DOHH2 (cell line): Measurements from ENCODE around the gene DEAF1.

ENCODE experiments used
- EZH2phosphoT487 ChIP-seq: fragments of 200-600 bp; sonication (generic); IDR thresholded peaks from 2 replicates; pipeline ENCODE4 v1.6.1; 2017; ENCODE audit warnings: borderline replicate concordance, mild to moderate bottlenecking, antibody characterized with exemption, low read length, moderate library complexity, mixed read lengths
- TF ChIP-seq, protein P1 (sequence below): fragments of 200-600 bp; sonication (generic); IDR thresholded peaks from one replicate; pipeline ENCODE4 v1.5.1; 2014; ENCODE audit warnings: antibody characterized with exemption, mild to moderate bottlenecking, low read depth, low read length; ENCODE audit not compliant: poor library complexity, severe bottlenecking

DNA sequence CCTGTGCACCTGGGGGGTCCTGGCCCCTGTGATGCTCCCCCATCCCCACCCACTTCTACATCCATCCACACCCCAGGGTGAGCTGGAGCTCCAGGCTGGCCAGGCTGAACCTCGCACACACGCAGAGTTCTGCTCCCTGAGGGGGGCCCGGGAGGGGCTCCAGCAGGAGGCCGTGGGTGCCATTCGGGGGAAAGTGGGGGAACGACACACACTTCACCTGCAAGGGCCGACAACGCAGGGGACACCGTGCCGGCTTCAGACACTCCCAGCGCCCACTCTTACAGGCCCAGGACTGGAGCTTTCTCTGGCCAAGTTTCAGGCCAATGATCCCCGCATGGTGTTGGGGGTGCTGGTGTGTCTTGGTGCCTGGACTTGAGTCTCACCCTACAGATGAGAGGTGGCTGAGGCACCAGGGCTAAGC, 32.3 kb upstream of the DEAF1 start:
- TF ChIP-seq, protein P1, sequence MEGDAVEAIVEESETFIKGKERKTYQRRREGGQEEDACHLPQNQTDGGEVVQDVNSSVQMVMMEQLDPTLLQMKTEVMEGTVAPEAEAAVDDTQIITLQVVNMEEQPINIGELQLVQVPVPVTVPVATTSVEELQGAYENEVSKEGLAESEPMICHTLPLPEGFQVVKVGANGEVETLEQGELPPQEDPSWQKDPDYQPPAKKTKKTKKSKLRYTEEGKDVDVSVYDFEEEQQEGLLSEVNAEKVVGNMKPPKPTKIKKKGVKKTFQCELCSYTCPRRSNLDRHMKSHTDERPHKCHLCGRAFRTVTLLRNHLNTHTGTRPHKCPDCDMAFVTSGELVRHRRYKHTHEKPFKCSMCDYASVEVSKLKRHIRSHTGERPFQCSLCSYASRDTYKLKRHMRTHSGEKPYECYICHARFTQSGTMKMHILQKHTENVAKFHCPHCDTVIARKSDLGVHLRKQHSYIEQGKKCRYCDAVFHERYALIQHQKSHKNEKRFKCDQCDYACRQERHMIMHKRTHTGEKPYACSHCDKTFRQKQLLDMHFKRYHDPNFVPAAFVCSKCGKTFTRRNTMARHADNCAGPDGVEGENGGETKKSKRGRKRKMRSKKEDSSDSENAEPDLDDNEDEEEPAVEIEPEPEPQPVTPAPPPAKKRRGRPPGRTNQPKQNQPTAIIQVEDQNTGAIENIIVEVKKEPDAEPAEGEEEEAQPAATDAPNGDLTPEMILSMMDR, result no peak
- TF ChIP-seq EZH2phosphoT487, result no peak
